K562 (cell line): ENCODE results near the gene TMEM95. TPM values are rescaled to one million over a fixed set of nuclear protein-coding genes. Genes with fewer than 3 reads are reported as not detected.

Source experiments
- ARHGAP35 ChIP-seq: fragments of 450-650 bp; IDR thresholded peaks from 2 replicates; pipeline ENCODE4 v1.6.1; 2018; ENCODE audit not compliant: partially characterized antibody
- CBFA2T2 ChIP-seq: fragments of 450-650 bp; conservative IDR thresholded peaks from 2 replicates; pipeline ENCODE4 v1.6.1; 2017; ENCODE audit warnings: mild to moderate bottlenecking
- EZH2 ChIP-seq: IDR thresholded peaks from 2 replicates; pipeline ENCODE4 v1.6.1; 2012; ENCODE audit warnings: low read depth, mild to moderate bottlenecking, inconsistent platforms, low read length, borderline replicate concordance
- FOXA3 ChIP-seq, 2 experiments: fragments of 450-650 bp in 1 of 2; sonication (generic) in 1 of 2; formaldehyde crosslinking; IDR thresholded peaks in 1 of 2; conservative IDR thresholded peaks in 1 of 2; 2 replicates each; pipeline versions ENCODE4 v1.4.0 to v1.8.0; 2020 to 2022; ENCODE audit warnings: mild to moderate bottlenecking in 2 of 2, missing genetic modification reagents in 1 of 2
- FOXK2 ChIP-seq, 2 experiments: fragments of 450-650 bp; IDR thresholded peaks in 1 of 2; conservative IDR thresholded peaks in 1 of 2; 2 replicates each; pipeline ENCODE4 v1.6.1; 2016; ENCODE audit warnings: low read depth in 2 of 2, mild to moderate bottlenecking in 1 of 2
- FOXP1 ChIP-seq: sonication (generic); formaldehyde crosslinking; IDR thresholded peaks from 2 replicates; pipeline ENCODE4 v1.8.0; 2022; ENCODE audit warnings: mild to moderate bottlenecking, missing genetic modification reagents
- KAT2B ChIP-seq: IDR thresholded peaks from one replicate; pipeline ENCODE4 v1.6.1; 2012; ENCODE audit warnings: low read depth, mild to moderate bottlenecking, control low read depth, inconsistent platforms, low read length, moderate library complexity
- KAT8 ChIP-seq: fragments of 450-650 bp; IDR thresholded peaks from 2 replicates; pipeline ENCODE4 v1.6.1; 2016; ENCODE audit warnings: low read depth, mild to moderate bottlenecking
- LEF1 ChIP-seq: fragments of 450-650 bp; IDR thresholded peaks from 2 replicates; pipeline ENCODE4 v1.6.1; 2016; ENCODE audit warnings: mild to moderate bottlenecking
- NFE2 ChIP-seq: IDR thresholded peaks from 2 replicates; pipeline ENCODE4 v1.6.1; 2014; ENCODE audit warnings: antibody characterized with exemption, low read depth
- NFYB ChIP-seq: IDR thresholded peaks from 2 replicates; pipeline ENCODE4 v1.6.1; 2011; ENCODE audit warnings: mild to moderate bottlenecking, moderate library complexity; ENCODE audit not compliant: insufficient read length; ENCODE audit errors: extremely low read depth
- PML ChIP-seq: IDR thresholded peaks from 2 replicates; pipeline ENCODE4 v1.6.1; 2012; ENCODE audit warnings: low read length, inconsistent platforms
- PYGO2 ChIP-seq: fragments of 450-650 bp; IDR thresholded peaks from 2 replicates; pipeline ENCODE4 v1.6.1; 2016; ENCODE audit warnings: mild to moderate bottlenecking, missing genetic modification characterization, moderate library complexity, missing compliant biosample characterization
- RAD21 ChIP-seq, 2 experiments: fragments of 250-450 bp in 1 of 2; fragments of 450-650 bp in 1 of 2; sonication (Bioruptor Pico) in 1 of 2; formaldehyde crosslinking in 1 of 2; IDR thresholded peaks in 1 of 2; conservative IDR thresholded peaks in 1 of 2; 2 replicates each; pipeline versions ENCODE4 v1.4.0 to v1.8.0; 2020 to 2022; ENCODE audit warnings: mild to moderate bottlenecking in 2 of 2, moderate library complexity in 1 of 2
- RFX7 ChIP-seq: fragments of 250-450 bp; sonication (Bioruptor Pico); IDR thresholded peaks from 2 replicates; pipeline ENCODE4 v1.5.1; 2021; ENCODE audit warnings: mild to moderate bottlenecking
- SMAD2 ChIP-seq: fragments of 150-350 bp; IDR thresholded peaks from 2 replicates; pipeline ENCODE4 v1.6.1; 2014; ENCODE audit warnings: low read depth, mild to moderate bottlenecking, low read length
- SP2 ChIP-seq: IDR thresholded peaks from 2 replicates; pipeline ENCODE4 v1.6.1; 2011; ENCODE audit warnings: mild to moderate bottlenecking, low read depth, low read length, moderate library complexity; ENCODE audit not compliant: poor library complexity, severe bottlenecking; ENCODE audit errors: extremely low read depth
- TAF7 ChIP-seq: fragments of 450-650 bp; IDR thresholded peaks from 2 replicates; pipeline ENCODE4 v1.6.1; 2016; ENCODE audit warnings: missing genetic modification characterization, missing compliant biosample characterization
- TCF3 ChIP-seq: sonication (generic); formaldehyde crosslinking; IDR thresholded peaks from 2 replicates; pipeline ENCODE4 v1.4.0; 2020; ENCODE audit warnings: mild to moderate bottlenecking, missing genetic modification reagents
- TOE1 ChIP-seq, 2 experiments: fragments of 450-650 bp in 1 of 2; sonication (generic) in 1 of 2; formaldehyde crosslinking in 1 of 2; IDR thresholded peaks; 2 replicates each; pipeline versions ENCODE4 v1.7.1 to v1.8.0; 2016 to 2022; ENCODE audit warnings: borderline replicate concordance in 2 of 2, mild to moderate bottlenecking in 2 of 2, antibody characterized with exemption in 1 of 2, inconsistent platforms in 1 of 2, low read depth in 1 of 2, missing genetic modification reagents in 1 of 2, moderate library complexity in 1 of 2
- ZNF311 ChIP-seq: fragments of 250-450 bp; sonication (Bioruptor Pico); IDR thresholded peaks from 2 replicates; pipeline ENCODE4 v1.4.0; 2020; ENCODE audit warnings: mild to moderate bottlenecking, moderate library complexity
- ZNF41 ChIP-seq: fragments of 250-450 bp; sonication (Bioruptor Pico); conservative IDR thresholded peaks from 2 replicates; pipeline ENCODE4 v1.4.0; 2020; ENCODE audit warnings: mild to moderate bottlenecking
- ZNF644 ChIP-seq: fragments of 200-800 bp; sonication (Bioruptor generic); IDR thresholded peaks from 2 replicates; pipeline ENCODE4 v1.6.1; 2016; ENCODE audit warnings: low read depth, missing genetic modification characterization, missing compliant biosample characterization
- polyA plus RNA-seq, 8 experiments: library from polyadenylated mRNA; depleted of rRNA in 4 of 8; stranded (reverse) in 5 of 8; unstranded in 3 of 8; fragments of >200 nt; fragmentation: Nextera tagmentation in 2 of 8; fragmentation: Illumina TruSeq in 1 of 8; extraction: Ambion mirVana in 2 of 8; extraction: Trizol in 1 of 8; gene quantifications; 2 replicates each; pipeline versions ENCODE4 v1.2.1 to v1.2.3, GENCODE V29; 2011 to 2014; ENCODE audit warnings: inconsistent platforms in 1 of 8, missing spikeins in 1 of 8
- total RNA-seq, 7 experiments: library from RNA; depleted of rRNA in 6 of 7; stranded (reverse); fragments of >200 nt in 6 of 7; fragmentation: Illumina TruSeq in 2 of 7; extraction: Trizol in 2 of 7; gene quantifications; 2 replicates each; pipeline versions ENCODE4 v1.2.1 to v1.2.3, GENCODE V29; 2011 to 2021; ENCODE audit warnings: low replicate concordance in 1 of 7
- TF ChIP-seq, protein P1 (sequence below): IDR thresholded peaks from 3 replicates; pipeline ENCODE4 v1.6.1; 2011; ENCODE audit warnings: borderline replicate concordance, mild to moderate bottlenecking, moderate library complexity; ENCODE audit not compliant: insufficient read length; ENCODE audit errors: extremely low read depth
- TF ChIP-seq, protein P2 (sequence below): fragments of 450-650 bp; formaldehyde crosslinking; IDR thresholded peaks from 2 replicates; pipeline ENCODE4 v1.4.0; 2022; ENCODE audit warnings: missing genetic modification characterization

The TMEM95 gene
- total and polyA plus RNA-seq, 9 of the 15 experiments (the other 6 are each of a cell fraction or from before 2014, with no cell fraction given): not detected

DNA sequence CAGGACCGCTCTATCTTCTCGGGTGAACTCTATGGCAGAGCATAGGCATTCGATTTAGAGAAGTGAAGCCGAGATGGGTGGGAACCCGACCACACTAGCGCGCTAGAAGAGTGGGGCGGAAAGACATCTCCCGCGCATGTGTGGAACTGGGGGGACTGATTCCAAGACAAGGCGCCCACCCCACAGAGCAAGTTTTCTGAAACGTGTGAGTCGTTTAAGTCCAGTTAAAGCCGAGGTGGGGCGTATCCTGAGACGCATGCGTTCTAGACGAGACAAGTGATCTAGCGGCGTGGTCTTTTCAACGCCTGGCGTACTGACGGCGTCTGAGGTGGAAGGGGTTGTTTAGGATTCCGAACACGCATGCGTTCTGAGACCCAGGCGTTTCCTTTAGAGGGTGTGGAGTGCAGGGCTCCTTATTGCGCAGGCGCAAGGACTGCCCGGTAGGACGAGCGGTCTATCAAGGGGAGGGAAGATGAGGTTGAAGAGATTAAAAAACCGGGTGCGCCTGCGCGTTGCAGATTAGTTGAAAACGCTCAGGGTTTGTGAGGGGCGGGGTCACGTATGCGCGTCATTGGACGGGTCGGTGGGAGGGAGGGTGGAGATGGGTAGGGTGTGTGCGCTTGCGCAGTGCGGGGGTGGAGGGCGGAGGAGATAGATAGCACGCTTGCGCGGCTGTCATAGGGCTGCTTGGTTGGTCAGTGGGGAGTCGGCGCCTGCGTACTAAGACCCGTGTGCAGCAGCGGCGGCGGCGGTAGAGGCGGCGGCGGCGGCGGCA, 47.9 kb upstream of the TMEM95 start, which contains the start of gene EIF5A (continued):
- TF ChIP-seq KAT2B (no peak), PYGO2 (tag) (no peak), PML (no peak), TAF7 (tag) (peak; percentile 76), TCF3 (CRISPR knock-in tag) (0 out of 2 replicates have a peak, but pooled peaks have one; percentile 8), KAT8 (no peak), ZNF311 (CRISPR knock-in tag) (no peak), FOXP1 (CRISPR knock-in tag) (no peak), ZNF41 (no peak), SMAD2 (no peak), ZNF644 (no peak), LEF1 (no peak), FOXK2 (conservative IDR thresholded peaks at IDR 0.05 in 1 of 2, IDR thresholded peaks at IDR 0.05 in 1 of 2; ENCODE audit: low read depth in 2 of 2) (peak; percentile 76 to 85; a peak in 3 of 4 replicates), NFYB (no peak), FOXA3 (CRISPR knock-in tag; conservative IDR thresholded peaks at IDR 0.05 in 1 of 2, IDR thresholded peaks at IDR 0.05 in 1 of 2) (no peak), CBFA2T2 (no peak), RAD21 (CRISPR knock-in tag; conservative IDR thresholded peaks at IDR 0.05 in 1 of 2, IDR thresholded peaks at IDR 0.05 in 1 of 2) (no peak), ARHGAP35 (no peak), EZH2 (no peak), NFE2 (no peak), TOE1 (IDR thresholded peaks at IDR 0.05; ENCODE audit: borderline replicate concordance) (no peak), TOE1 (CRISPR knock-in tag; IDR thresholded peaks at IDR 0.05; ENCODE audit: borderline replicate concordance, low read depth) (no peak), RFX7 (no peak), SP2 (peak; percentile 80)
- TF ChIP-seq, protein P1, sequence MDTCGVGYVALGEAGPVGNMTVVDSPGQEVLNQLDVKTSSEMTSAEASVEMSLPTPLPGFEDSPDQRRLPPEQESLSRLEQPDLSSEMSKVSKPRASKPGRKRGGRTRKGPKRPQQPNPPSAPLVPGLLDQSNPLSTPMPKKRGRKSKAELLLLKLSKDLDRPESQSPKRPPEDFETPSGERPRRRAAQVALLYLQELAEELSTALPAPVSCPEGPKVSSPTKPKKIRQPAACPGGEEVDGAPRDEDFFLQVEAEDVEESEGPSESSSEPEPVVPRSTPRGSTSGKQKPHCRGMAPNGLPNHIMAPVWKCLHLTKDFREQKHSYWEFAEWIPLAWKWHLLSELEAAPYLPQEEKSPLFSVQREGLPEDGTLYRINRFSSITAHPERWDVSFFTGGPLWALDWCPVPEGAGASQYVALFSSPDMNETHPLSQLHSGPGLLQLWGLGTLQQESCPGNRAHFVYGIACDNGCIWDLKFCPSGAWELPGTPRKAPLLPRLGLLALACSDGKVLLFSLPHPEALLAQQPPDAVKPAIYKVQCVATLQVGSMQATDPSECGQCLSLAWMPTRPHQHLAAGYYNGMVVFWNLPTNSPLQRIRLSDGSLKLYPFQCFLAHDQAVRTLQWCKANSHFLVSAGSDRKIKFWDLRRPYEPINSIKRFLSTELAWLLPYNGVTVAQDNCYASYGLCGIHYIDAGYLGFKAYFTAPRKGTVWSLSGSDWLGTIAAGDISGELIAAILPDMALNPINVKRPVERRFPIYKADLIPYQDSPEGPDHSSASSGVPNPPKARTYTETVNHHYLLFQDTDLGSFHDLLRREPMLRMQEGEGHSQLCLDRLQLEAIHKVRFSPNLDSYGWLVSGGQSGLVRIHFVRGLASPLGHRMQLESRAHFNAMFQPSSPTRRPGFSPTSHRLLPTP: no peak
- TF ChIP-seq, protein P2, sequence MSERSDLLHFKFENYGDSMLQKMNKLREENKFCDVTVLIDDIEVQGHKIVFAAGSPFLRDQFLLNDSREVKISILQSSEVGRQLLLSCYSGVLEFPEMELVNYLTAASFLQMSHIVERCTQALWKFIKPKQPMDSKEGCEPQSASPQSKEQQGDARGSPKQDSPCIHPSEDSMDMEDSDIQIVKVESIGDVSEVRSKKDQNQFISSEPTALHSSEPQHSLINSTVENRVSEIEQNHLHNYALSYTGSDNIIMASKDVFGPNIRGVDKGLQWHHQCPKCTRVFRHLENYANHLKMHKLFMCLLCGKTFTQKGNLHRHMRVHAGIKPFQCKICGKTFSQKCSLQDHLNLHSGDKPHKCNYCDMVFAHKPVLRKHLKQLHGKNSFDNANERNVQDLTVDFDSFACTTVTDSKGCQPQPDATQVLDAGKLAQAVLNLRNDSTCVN (CRISPR knock-in tag): no peak
